Measurements from ENCODE around the gene TRIM65.

GRCh38 chr17:75933808-75934207 is 37.1 kb upstream of the TRIM65 start:
- TF ChIP-seq CTCF (conservative IDR thresholded peaks at IDR 0.05; ENCODE audit: low read depth, low read length) (no peak), MAFK (IDR thresholded peaks at IDR 0.05; ENCODE audit: low read depth, low read length) (no peak), ELK1 (IDR thresholded peaks at IDR 0.05; ENCODE audit: borderline replicate concordance, low read depth, low read length) (no peak), SMC3 (IDR thresholded peaks at IDR 0.05; ENCODE audit: low read depth, low read length) (no peak), POLR2A (IDR thresholded peaks at IDR 0.05; ENCODE audit: low read depth, low read length) (no peak), MAZ (IDR thresholded peaks at IDR 0.05; ENCODE audit: borderline replicate concordance, low read depth, low read length) (no peak), RFX5 (IDR thresholded peaks at IDR 0.05; ENCODE audit: low read depth, low read length) (no peak), RCOR1 (IDR thresholded peaks at IDR 0.05; ENCODE audit: insufficient replicate concordance, low read length) (no peak), RAD21 (IDR thresholded peaks at IDR 0.05; ENCODE audit: low read length) (no peak)

All from IMR-90 (cell line).